Measurements from ENCODE around the gene CYP2A7. TPM values are rescaled to one million over a fixed set of nuclear protein-coding genes. Genes with fewer than 3 reads are reported as not detected.
"Not testable (repeated sequence)": the region's sequence is repeated elsewhere in the genome, so short reads cannot be mapped to it uniquely, and the experiment has no call there.

CYP2A7 gene
- total RNA-seq, 1 donor from 2014 or later, result not detected

DNA sequence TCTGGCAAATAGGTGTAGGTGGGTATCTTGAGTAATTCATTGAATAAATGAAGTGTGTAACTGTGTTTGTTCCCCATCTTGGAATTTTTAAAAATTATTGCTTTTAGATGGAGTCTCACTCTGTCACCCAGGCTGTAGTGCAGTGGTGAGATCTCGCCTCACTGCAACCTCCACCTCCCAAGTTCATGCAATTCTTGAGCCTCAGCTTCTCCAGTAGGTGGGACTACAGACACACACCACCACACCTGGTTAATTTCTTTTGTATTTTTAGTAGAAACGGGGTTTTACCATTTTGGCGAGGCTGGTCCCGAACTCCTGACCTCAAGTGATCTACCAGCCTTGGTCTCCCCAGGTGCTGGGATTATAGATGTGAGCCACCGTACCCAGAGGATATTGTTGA is 23.9 kb downstream of the CYP2A7 start:
- Mint-ChIP-seq H3K4me3 (ENCODE audit: unreplicated experiment) (no peak overlapping the region), H3K36me3 (ENCODE audit: unreplicated experiment) (no peaks in the 10 kb centered on the region), H3K27me3 (ENCODE audit: unreplicated experiment) (peaks cover 6% of the 10 kb centered on the region), H3K9me3 (ENCODE audit: unreplicated experiment) (no peaks in the 10 kb centered on the region), H3K27ac (ENCODE audit: unreplicated experiment) (no peak overlapping the region), H3K4me1 (ENCODE audit: unreplicated experiment) (no peaks in the 10 kb centered on the region)
- no peak for DNase-seq (ENCODE audit: extremely low spot score, unreplicated experiment)
- TF ChIP-seq, protein P1, sequence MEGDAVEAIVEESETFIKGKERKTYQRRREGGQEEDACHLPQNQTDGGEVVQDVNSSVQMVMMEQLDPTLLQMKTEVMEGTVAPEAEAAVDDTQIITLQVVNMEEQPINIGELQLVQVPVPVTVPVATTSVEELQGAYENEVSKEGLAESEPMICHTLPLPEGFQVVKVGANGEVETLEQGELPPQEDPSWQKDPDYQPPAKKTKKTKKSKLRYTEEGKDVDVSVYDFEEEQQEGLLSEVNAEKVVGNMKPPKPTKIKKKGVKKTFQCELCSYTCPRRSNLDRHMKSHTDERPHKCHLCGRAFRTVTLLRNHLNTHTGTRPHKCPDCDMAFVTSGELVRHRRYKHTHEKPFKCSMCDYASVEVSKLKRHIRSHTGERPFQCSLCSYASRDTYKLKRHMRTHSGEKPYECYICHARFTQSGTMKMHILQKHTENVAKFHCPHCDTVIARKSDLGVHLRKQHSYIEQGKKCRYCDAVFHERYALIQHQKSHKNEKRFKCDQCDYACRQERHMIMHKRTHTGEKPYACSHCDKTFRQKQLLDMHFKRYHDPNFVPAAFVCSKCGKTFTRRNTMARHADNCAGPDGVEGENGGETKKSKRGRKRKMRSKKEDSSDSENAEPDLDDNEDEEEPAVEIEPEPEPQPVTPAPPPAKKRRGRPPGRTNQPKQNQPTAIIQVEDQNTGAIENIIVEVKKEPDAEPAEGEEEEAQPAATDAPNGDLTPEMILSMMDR (IDR thresholded peaks at IDR 0.05), result no peak

DNA sequence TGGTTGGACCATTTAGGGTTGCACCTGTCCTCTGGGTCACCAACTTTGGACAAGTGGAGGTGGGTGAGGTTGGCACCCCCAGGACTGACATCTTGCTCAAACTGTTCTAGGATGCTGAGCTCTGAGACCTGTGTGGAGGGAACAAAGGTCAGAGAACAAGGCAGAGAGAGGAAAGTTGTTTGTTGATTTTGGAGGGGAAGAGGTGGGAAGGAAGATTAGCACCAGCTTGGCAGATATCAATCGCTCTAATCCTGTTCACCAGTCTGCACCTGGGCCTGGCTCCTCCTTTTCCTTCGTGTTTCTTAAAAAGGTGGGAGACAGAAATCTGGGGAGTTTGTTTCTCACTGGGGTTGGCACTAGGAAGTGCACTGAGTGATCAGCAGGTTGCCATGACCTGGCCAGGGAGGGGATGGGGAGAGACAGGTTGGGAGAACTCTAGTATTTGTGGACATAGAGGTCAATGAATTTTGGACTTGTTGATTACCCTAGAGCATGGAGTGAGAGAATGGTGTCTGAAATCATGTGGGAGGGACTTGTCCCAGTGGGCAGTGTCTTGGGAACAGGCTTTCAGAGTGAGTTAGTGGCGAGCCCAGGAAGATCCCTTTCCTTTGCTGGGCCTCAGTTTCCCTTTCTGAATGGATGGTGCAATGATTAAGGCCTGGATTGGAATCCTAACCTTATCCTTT is 29.4 kb downstream of the CYP2A7 start:
- H3K4me3 Mint-ChIP-seq (ENCODE audit: unreplicated experiment); DNase-seq (ENCODE audit: extremely low spot score, unreplicated experiment); H3K9me3 Mint-ChIP-seq (ENCODE audit: unreplicated experiment); H3K27ac Mint-ChIP-seq (ENCODE audit: unreplicated experiment); H3K4me1 Mint-ChIP-seq (ENCODE audit: unreplicated experiment); H3K36me3 Mint-ChIP-seq (ENCODE audit: unreplicated experiment): not testable (repeated sequence)
- H3K27me3 Mint-ChIP-seq (ENCODE audit: unreplicated experiment), result peaks cover 39% of the 10 kb centered on the region

DNA sequence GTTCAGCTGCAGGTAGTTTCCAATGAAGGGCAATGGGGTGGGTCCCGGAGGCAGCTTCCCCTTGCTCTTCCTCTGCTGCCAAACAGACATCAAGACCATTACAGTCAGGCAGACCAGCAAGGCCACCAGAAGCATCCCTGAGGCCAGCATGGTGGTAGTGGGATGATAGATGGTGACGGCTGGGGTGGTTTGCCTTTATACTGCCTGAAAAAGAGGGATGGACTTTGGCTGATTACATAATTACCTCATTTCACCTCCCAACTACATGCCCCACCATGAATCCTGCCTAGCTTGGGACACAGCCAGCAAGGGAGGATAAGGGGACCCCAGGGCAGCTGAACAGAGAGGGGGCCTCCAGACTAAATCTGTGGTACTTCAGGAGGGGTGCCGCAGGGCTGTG is 31.8 kb downstream of the CYP2A7 start, which contains the start of gene CYP2A6:
CYP2A6 (minus strand) TSS at position 171 of the 400 bp plus-strand sequence; CDS start at position 150, 21 bp downstream.
- H3K4me3 Mint-ChIP-seq (ENCODE audit: unreplicated experiment); H3K9me3 Mint-ChIP-seq (ENCODE audit: unreplicated experiment); DNase-seq (ENCODE audit: extremely low spot score, unreplicated experiment); H3K36me3 Mint-ChIP-seq (ENCODE audit: unreplicated experiment); H3K4me1 Mint-ChIP-seq (ENCODE audit: unreplicated experiment); H3K27ac Mint-ChIP-seq (ENCODE audit: unreplicated experiment): not testable (repeated sequence)
- H3K27me3 Mint-ChIP-seq (ENCODE audit: unreplicated experiment), result peaks cover 52% of the 10 kb centered on the region

DNA sequence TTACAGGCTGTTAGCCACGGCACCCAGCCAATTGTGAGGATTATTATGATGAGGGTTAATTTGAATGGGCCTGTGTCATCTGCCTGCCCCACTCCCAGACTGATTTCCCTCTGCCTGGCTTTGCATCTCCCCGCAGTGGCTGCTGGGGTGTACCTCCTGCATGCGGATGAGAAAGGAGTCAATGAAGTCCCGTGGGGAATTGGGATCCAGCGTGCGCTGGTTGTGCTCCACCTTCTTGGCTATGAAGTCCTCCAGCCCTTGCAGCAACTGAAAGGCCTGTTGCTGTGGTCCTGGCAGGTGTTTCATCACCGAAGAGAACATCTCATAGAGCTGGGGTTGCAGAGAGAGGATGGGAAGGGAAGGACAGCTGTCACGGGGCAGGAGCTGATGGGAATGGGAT is 35.3 kb downstream of the CYP2A7 start:
- not testable (repeated sequence) for H3K27ac Mint-ChIP-seq (ENCODE audit: unreplicated experiment); H3K9me3 Mint-ChIP-seq (ENCODE audit: unreplicated experiment); H3K36me3 Mint-ChIP-seq (ENCODE audit: unreplicated experiment); H3K4me3 Mint-ChIP-seq (ENCODE audit: unreplicated experiment); H3K4me1 Mint-ChIP-seq (ENCODE audit: unreplicated experiment); DNase-seq (ENCODE audit: extremely low spot score, unreplicated experiment)
- peaks cover 64% of the 10 kb centered on the region for H3K27me3 Mint-ChIP-seq (ENCODE audit: unreplicated experiment)

DNA sequence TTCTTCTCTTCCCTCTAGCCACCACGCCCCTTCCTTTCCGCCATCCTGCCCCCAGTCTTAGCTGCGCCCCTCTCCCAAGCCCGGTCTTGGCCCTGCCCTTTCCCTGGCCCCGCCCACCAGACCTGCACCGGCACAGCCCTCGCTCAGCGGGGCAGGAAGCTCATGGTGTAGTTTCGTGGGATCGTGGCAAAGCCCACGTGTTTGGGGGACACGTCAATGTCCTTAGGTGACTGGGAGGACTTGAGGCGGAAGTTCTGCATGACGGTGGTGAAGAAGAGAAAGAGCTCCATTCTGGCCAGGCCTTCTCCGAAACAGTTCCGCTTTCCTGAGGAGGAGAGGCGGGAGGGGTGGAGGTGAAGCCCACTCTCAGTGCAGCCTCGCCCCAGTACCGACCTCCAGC is 38.4 kb downstream of the CYP2A7 start:
- H3K27ac Mint-ChIP-seq (ENCODE audit: unreplicated experiment); DNase-seq (ENCODE audit: extremely low spot score, unreplicated experiment); H3K4me3 Mint-ChIP-seq (ENCODE audit: unreplicated experiment); H3K9me3 Mint-ChIP-seq (ENCODE audit: unreplicated experiment); H3K4me1 Mint-ChIP-seq (ENCODE audit: unreplicated experiment); H3K36me3 Mint-ChIP-seq (ENCODE audit: unreplicated experiment): not testable (repeated sequence)
- H3K27me3 Mint-ChIP-seq (ENCODE audit: unreplicated experiment), result peaks cover 56% of the 10 kb centered on the region

DNA sequence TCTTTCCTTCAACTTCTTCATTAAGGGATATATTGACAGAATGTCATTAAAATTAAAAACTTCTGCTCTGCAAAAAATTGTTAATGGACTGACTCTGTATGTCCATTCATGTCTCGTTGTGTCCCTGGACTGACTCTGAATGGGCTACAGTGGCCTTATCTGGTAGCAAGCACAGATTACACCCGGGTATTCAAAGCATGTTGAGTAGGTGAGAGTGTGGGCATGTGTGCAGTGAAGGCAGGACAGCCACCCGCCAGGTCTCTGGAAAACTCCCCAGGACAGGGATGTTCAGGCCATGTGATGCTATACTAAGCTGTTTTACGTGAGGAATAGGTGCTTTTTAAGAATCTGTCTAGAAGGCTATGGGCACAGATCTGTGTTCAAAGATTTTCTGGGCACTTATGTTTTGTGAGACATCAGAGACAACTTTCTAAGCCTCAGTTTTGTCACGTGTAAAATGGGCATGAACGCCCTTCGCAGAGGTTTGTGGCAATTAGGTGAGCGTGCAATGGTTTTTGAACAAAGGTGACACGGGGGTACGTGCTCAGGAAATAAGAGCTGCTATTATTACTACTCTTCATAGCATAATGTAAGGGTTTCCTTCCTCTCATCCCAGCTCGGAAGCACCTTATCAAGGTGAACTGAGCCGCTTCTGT is 38.9 kb downstream of the CYP2A7 start:
- not testable (repeated sequence) for H3K9me3 Mint-ChIP-seq (ENCODE audit: unreplicated experiment); H3K36me3 Mint-ChIP-seq (ENCODE audit: unreplicated experiment); DNase-seq (ENCODE audit: extremely low spot score, unreplicated experiment); H3K27ac Mint-ChIP-seq (ENCODE audit: unreplicated experiment); H3K4me3 Mint-ChIP-seq (ENCODE audit: unreplicated experiment); H3K4me1 Mint-ChIP-seq (ENCODE audit: unreplicated experiment)
- peaks cover 52% of the 10 kb centered on the region for H3K27me3 Mint-ChIP-seq (ENCODE audit: unreplicated experiment)

DNA sequence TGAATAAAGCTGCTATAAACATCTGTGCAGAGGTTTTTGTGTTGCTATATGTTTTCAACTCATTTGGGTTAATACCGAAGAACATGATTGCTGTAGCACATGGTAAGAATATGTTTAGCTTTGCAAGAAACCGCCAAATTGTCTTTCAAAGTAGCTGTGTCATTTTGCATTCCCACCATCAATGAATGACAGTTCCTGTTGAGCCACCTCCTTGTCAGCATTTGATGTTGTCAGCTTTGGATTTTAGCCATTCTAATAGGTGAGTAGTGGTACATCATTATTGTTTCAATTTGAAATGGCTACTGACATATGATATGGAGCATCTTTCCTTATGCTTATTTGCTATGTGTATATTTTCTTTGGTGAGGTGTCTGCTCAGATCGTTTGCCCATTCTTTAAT is 40.0 kb downstream of the CYP2A7 start:
- not testable (repeated sequence) for H3K36me3 Mint-ChIP-seq (ENCODE audit: unreplicated experiment); H3K4me3 Mint-ChIP-seq (ENCODE audit: unreplicated experiment); H3K4me1 Mint-ChIP-seq (ENCODE audit: unreplicated experiment); H3K27ac Mint-ChIP-seq (ENCODE audit: unreplicated experiment); DNase-seq (ENCODE audit: extremely low spot score, unreplicated experiment); H3K9me3 Mint-ChIP-seq (ENCODE audit: unreplicated experiment)
- peaks cover 41% of the 10 kb centered on the region for H3K27me3 Mint-ChIP-seq (ENCODE audit: unreplicated experiment)

DNA sequence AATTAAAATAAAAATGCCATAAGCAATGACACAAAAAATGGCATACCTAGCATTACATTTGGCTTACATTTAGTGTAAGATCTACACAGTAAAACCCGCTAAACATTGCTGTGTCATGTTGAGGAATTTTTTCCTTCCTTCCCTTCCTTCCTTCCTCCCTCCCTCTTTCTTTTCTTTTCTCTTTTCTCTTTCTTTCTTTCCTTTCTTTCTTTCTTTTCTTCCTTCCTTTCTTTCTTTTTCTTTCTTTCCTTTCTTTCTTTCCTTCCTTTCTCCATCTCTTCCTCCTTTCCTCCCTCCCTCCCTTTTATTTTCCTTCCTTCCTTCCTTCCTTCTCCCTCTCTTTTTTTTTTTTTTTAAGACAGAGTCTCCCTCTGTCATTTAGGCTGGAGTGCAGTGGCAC is 43.6 kb downstream of the CYP2A7 start:
- peaks cover 27% of the 10 kb centered on the region for H3K27me3 Mint-ChIP-seq (ENCODE audit: unreplicated experiment)
- DNase-seq (ENCODE audit: extremely low spot score, unreplicated experiment); H3K9me3 Mint-ChIP-seq (ENCODE audit: unreplicated experiment); H3K4me1 Mint-ChIP-seq (ENCODE audit: unreplicated experiment); H3K36me3 Mint-ChIP-seq (ENCODE audit: unreplicated experiment); H3K4me3 Mint-ChIP-seq (ENCODE audit: unreplicated experiment); H3K27ac Mint-ChIP-seq (ENCODE audit: unreplicated experiment): not testable (repeated sequence)

All from osteocyte (in vitro differentiated cells).